HUES6 (cell line): ENCODE measurements around the gene NKTR.
"Not testable (repeated sequence)": the region's sequence is repeated elsewhere in the genome, so short reads cannot be mapped to it uniquely, and the experiment has no call there.

Experiments
- H3K27ac ChIP-seq: 2 replicates; pipeline ENCODE4 v1.7.0; 2013; ENCODE audit warnings: low read depth, mild to moderate bottlenecking, low read length, inconsistent platforms
- H3K27me3 ChIP-seq: 2 replicates; pipeline ENCODE4 v1.6.1; 2013; ENCODE audit warnings: low read length; ENCODE audit not compliant: control insufficient read depth, insufficient read depth
- H3K36me3 ChIP-seq: 2 replicates; pipeline ENCODE4 v1.6.1; 2013; ENCODE audit warnings: low read length; ENCODE audit not compliant: control insufficient read depth, insufficient read depth
- H3K4me1 ChIP-seq: 2 replicates; pipeline ENCODE4 v1.6.1; 2013; ENCODE audit warnings: low read length; ENCODE audit not compliant: control insufficient read depth, insufficient read depth
- H3K4me3 ChIP-seq: 2 replicates; pipeline ENCODE4 v1.5.1; 2013; ENCODE audit warnings: low read depth, low read length
- H3K9ac ChIP-seq: one replicate; pipeline ENCODE4 v1.6.1; 2013; ENCODE audit warnings: mild to moderate bottlenecking, low read length
- H3K9me3 ChIP-seq: 2 replicates; pipeline ENCODE4 v1.6.1; 2013; ENCODE audit warnings: low read depth, low read length; ENCODE audit not compliant: control insufficient read depth, insufficient read depth

The NKTR gene

DNA sequence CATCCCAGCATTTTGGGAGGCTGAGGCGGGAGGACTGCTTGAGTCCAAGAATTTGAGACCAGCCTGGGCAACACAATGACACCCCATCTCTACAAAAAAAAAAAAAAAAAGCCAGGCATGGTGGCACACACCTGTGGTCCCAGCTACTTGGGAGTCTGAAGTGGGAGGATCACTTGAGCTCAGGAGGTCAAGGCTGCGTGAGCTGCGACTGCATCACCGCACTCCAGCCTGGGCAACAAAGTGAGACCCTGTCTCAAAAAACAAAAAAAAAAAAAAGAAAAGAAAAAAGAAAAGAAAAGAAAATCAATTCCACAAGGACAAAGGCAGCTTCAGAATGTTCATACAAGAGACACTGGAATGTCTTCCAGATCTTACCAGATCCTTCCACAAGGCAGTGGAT lies 21.1 kb upstream of the NKTR start:
- peaks cover 14% of the 10 kb centered on the region for H3K36me3 ChIP-seq
- H3K27ac ChIP-seq, H3K4me3 ChIP-seq, H3K9ac ChIP-seq, H3K27me3 ChIP-seq, H3K9me3 ChIP-seq: not testable (repeated sequence)
- peaks cover 18% of the 10 kb centered on the region for H3K4me1 ChIP-seq

DNA sequence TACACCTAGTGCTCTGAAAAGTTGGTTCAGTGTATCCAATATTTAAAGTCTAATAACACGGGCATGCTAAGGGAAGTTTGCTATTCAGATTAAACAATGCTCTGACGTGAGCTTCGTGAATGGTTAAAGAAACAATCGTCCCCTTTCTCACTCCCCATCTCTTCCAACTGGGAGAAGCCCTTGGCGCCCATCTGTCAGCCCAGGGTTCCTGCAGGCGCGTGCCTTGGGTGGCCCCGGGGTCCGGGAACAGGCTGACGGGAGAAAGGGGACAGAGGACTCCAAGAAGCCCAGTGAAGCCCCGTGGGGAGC lies 19.1 kb upstream of the NKTR start:
- Histone ChIP-seq H3K27me3 (no peaks in the 10 kb centered on the region), H3K9me3 (no peaks in the 10 kb centered on the region), H3K4me3 (peak overlapping the region; percentile 81), H3K27ac (peak overlapping the region; percentile 85; the same call in 1 of the 2 replicates), H3K4me1 (peaks cover 18% of the 10 kb centered on the region), H3K9ac (peak overlapping the region; percentile 75), H3K36me3 (peaks cover 8% of the 10 kb centered on the region)

DNA sequence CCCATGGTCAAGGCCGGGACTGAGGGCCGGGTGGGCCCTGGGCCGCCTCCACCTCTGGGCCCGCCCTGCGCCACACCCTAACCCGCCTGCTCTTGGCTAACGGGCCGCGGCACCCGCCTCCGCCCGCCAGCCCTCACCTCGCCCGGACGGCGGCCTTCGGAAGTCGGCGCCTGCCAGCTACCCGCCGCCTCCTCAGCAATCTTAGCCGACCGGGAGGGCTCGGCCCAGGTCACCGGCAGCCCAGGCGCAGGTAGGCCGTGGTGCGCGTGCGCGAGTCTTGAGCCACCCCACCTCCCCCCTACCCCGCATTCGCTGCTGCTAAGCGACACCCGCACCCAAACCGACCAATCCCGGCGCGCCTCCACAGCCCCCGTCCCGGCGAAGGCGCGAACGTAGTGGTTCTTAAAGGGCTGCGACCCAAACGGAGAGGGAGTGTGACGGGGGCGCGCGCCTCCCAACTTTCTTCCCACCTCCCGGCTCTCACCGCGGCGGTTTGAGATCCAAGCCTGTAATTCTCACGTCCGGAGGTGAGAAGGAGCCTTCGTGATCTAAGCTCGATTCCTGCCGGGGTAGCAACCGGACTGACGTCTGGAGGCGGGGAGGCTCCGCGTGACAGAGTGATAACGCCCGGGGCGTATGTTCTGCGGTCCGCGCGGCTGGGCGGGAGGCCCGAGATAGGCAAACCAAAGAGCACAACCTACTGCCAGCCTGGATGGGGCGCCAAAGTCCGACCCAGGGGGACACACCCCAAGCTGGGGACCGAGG lies 18.6 kb upstream of the NKTR start, which contains the start of gene SEC22C:
Gene SEC22C (minus strand): TSS at position 259 of the 765 bp plus-strand sequence. CDS start 12,921 bp downstream, outside the sequence.
- Histone ChIP-seq H3K9ac (peak within 1 kb of the TSS; percentile 75), H3K9me3 (no peaks in the 10 kb centered on the region), H3K36me3 (peaks cover 8% of the 10 kb centered on the region), H3K27ac (peak within 1 kb of the TSS; percentile 85; the same call in 1 of the 2 replicates), H3K4me1 (peaks cover 18% of the 10 kb centered on the region), H3K4me3 (peak within 1 kb of the TSS; percentile 81), H3K27me3 (no peaks in the 10 kb centered on the region)

DNA sequence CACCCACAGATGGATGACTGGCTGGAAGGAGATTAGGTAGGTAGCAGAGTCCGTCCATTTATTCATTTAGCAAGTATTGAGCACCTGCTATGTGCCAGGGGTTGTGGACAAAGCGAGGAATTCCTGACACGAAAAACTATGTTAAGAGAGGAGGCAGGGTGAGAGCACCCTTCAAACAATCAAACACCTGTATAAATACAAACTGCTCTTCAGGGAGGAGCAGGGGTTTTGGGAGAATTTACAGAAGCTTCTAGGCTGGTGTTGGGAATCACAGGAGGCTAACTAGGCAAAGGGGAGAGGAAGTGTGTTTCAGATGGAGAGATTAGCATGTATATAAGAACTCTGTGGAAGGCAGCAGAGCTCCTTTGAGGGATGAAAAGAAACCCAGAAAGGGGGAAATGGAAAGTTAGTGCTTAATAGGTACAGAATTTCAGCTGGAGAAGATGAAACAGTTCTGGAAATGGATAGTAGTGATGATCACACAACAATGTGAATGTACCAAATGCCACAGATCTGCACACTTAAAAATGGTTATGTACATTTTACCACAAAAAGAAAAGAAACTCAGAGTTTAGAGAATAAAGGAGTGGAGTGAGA lies 17.9 kb upstream of the NKTR start:
- Histone ChIP-seq H3K36me3 (peaks cover 5% of the 10 kb centered on the region), H3K4me1 (peaks cover 18% of the 10 kb centered on the region), H3K4me3 (peak overlapping the region; percentile 81), H3K9me3 (no peaks in the 10 kb centered on the region), H3K27ac (peak overlapping the region; percentile 29; the same call in 1 of the 2 replicates), H3K9ac (peak overlapping the region; percentile 75), H3K27me3 (no peaks in the 10 kb centered on the region)

DNA sequence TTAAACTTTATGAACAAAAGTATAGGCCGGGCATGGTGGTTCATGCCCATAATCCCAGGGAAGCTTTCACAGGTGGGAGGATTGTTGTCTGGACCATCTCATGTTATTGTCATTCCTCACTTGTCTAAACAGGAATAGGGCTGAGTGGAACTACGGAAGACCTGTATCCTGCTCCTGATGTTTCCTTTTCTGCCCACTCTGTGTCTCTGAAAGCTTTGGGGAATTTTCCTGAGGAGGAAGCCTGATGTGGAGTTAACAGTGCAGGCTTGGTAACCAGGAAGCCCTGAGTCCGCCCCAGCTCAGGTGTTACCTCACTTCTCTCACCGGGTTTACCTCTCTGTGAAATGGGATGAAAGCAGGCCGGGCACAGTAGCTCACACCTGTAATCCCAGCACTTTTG lies 11.9 kb upstream of the NKTR start:
- Histone ChIP-seq H3K9ac (no peak overlapping the region), H3K4me1 (0 out of 2 replicates have a peak, but pooled peaks cover 11% of the 10 kb centered on the region), H3K27ac (no peak overlapping the region), H3K36me3 (peaks cover 7% of the 10 kb centered on the region; the same call in 1 of the 2 replicates), H3K9me3 (no peaks in the 10 kb centered on the region), H3K4me3 (no peak overlapping the region), H3K27me3 (no peaks in the 10 kb centered on the region)

DNA sequence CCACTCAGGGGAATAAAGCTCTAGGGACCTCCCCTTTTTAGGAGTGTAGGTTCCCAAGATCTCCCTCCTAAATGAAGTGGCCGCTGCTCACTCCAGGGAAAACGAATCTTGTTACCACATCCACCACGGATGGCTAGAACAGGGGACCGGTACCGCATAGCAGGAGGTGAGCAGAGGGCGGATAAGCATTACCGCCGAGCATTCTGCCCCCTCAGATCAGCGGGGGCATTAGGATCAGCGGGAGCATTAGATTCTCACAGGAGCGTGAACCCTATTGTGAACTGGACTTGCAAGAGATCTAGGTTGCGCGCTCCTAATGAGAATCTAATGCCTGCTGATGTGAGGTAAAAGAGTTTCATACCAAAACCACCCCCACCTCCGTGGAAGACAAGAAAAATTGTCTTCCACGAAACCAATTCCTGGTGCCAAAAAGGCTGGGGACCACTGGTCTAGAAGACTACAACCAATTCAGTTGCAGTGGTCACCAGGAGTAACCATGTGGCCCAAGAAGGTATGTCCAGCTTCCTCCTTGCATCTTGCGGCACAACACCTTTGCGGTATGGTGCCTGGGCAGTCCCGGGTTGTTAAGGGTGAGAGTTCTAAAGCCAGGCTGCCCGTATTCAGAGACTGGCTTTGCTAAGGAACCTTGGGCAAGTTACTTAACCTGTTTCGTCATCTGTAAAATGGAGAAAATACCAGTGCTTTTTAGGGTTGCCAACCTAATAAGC lies 10.9 kb upstream of the NKTR start:
- H3K9ac ChIP-seq: peak overlapping the region; percentile 37
- H3K9me3 ChIP-seq: no peaks in the 10 kb centered on the region
- H3K27ac ChIP-seq: peak overlapping the region; percentile 1; the same call in 1 of the 2 replicates
- peaks cover 17% of the 10 kb centered on the region; the same call in 1 of the 2 replicates for H3K4me1 ChIP-seq
- H3K4me3 ChIP-seq: peak overlapping the region; percentile 78; the same call in 1 of the 2 replicates
- H3K36me3 ChIP-seq: peaks cover 16% of the 10 kb centered on the region
- no peaks in the 10 kb centered on the region for H3K27me3 ChIP-seq

DNA sequence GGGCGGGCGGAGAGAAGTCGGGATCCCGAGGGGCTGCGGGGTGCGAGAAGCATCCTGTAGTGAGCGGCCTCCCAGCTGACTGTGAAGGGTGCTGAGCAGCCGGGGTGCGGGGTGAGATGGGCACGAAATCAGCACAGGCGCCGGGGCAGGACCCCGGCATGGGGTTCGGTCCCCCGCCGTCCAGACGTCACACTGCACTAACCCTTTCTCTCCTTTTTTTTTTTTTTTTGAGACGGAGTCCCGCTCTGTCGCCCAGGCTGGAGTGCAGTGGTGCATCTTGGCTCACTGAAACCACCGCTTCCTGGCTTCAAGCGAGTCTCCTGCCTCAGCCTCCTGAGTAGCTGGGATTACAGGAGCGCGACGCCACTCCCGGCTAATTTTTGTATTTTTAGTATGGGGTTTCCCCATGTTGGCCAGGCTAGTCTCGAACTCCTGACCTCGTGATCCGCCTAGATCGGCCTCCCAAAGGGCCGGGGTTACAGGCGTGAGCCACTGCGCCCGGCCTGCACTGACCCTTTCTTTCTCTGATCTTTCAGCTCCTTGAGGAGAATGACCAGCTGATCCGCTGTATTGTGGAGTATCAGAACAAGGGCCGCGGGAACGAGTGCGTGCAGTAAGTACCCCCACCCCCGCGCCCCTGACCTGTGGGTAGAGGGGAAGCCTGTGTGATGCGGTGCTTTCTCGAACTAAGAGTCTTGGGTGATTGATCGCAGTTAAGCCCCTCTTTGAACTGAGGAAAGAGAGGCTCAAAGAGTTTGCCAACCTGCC lies 9.3 kb upstream of the NKTR start:
- H3K9me3 ChIP-seq: no peaks in the 10 kb centered on the region
- H3K36me3 ChIP-seq: peaks cover 29% of the 10 kb centered on the region
- H3K4me3 ChIP-seq: peak overlapping the region; percentile 78
- no peaks in the 10 kb centered on the region for H3K27me3 ChIP-seq
- H3K27ac ChIP-seq: peak overlapping the region; percentile 74
- peak overlapping the region; percentile 92 for H3K9ac ChIP-seq
- H3K4me1 ChIP-seq: peaks cover 22% of the 10 kb centered on the region; the same call in 1 of the 2 replicates

DNA sequence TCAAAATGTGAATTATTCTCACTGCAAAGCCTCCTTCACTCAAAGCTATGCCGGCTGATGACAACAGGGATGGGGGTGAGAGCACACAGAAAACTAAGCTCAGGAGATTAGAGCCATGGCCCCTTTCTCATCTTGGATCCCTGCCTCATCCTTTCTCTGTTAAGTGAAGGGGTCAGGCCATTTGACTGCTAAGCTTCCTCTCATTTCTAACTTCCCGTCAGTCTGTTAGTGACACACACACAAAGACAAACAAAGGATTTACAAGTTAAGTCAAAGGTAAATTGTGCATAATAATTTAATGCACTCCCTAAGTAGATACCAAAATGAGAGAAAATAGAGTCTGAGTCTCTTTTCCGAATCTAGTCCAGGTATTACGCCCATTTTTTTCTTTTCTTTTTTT lies 8.7 kb upstream of the NKTR start:
- H3K36me3 ChIP-seq: peaks cover 30% of the 10 kb centered on the region
- no peaks in the 10 kb centered on the region for H3K9me3 ChIP-seq
- H3K27me3 ChIP-seq: no peaks in the 10 kb centered on the region
- H3K4me1 ChIP-seq: peaks cover 22% of the 10 kb centered on the region; the same call in 1 of the 2 replicates
- peak overlapping the region; percentile 92 for H3K9ac ChIP-seq
- H3K27ac ChIP-seq: peak overlapping the region; percentile 74; the same call in 1 of the 2 replicates
- peak overlapping the region; percentile 78 for H3K4me3 ChIP-seq

DNA sequence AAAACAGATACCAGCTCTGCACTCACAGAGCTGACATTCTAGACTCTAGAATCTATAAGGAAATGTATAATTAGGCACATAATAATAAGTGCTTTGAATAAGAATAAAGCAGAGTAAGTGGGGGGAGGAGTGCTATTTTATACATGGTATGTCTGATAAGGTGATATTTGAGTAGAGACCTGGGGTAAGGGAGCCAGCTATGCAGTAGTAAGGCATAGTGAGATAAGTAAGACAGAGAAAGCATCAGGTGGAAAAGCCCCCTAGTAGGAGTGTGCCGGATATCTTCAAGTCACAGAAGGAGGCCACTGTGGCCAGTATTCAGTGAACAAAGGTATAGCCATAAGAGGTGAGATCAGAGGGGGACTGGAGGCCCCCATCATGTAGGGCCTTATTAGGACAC lies 6.9 kb upstream of the NKTR start:
- H3K9me3 ChIP-seq: no peaks in the 10 kb centered on the region
- H3K36me3 ChIP-seq: peaks cover 32% of the 10 kb centered on the region
- no peak overlapping the region for H3K4me3 ChIP-seq
- H3K27me3 ChIP-seq: no peaks in the 10 kb centered on the region
- H3K27ac ChIP-seq: no peak overlapping the region
- peaks cover 22% of the 10 kb centered on the region; the same call in 1 of the 2 replicates for H3K4me1 ChIP-seq
- no peak overlapping the region for H3K9ac ChIP-seq

DNA sequence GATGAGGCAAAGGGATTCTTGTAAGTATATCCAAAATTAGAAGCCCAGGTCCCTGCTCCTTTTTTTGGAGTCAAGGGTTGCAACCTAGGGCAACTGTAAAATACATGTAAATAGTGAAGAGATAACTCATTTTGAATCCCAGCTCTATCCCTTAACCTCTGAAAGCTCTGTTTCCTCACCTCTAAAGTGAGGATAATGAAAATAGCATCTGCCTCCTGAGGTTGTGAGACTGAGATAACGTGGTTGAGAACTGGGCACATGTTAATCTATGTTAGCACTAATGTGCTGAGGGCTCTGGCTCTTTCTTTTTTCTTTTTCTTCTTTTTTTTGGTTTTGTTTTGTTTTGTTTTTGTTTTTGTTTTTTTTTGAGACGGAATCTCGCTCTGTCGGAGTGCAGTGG lies 4.8 kb upstream of the NKTR start:
- H3K36me3 ChIP-seq: peaks cover 32% of the 10 kb centered on the region
- no peak overlapping the region for H3K27ac ChIP-seq
- no peak overlapping the region for H3K9ac ChIP-seq

More for the DNA sequence above, 4.8 kb upstream of the NKTR start:
- H3K4me1 ChIP-seq: peaks cover 16% of the 10 kb centered on the region; the same call in 1 of the 2 replicates
- no peak overlapping the region for H3K4me3 ChIP-seq
- H3K9me3 ChIP-seq: no peaks in the 10 kb centered on the region
- H3K27me3 ChIP-seq: no peaks in the 10 kb centered on the region
